Measurements from ENCODE around the gene CES2.

Gene CES2

GRCh38 chr16:66902648-66903543, 32.4 kb upstream of the CES2 start:
- no peak for DNase-seq (ENCODE audit: low spot score)
- no peak for TF ChIP-seq CTCF (IDR thresholded peaks at IDR 0.05; ENCODE audit: extremely low read depth, insufficient read depth, missing control alignments)
- in situ Hi-C loops (cut with MboI; ENCODE audit: low pct_unique_long_range_greater_than_20kb, low sequenced_read_pairs, unreplicated experiment), result no loop called here

GRCh38 chr16:66903544-66904427, 31.5 kb upstream of the CES2 start:
- DNase-seq (ENCODE audit: low spot score), result no peak
- TF ChIP-seq CTCF (IDR thresholded peaks at IDR 0.05; ENCODE audit: extremely low read depth, insufficient read depth, missing control alignments), result no peak
- in situ Hi-C loops (cut with MboI; ENCODE audit: low pct_unique_long_range_greater_than_20kb, low sequenced_read_pairs, unreplicated experiment), result no loop called here

- no peak for DNase-seq (ENCODE audit: low spot score)
- no peak for TF ChIP-seq CTCF (IDR thresholded peaks at IDR 0.05; ENCODE audit: extremely low read depth, insufficient read depth, missing control alignments)
- in situ Hi-C loops (cut with MboI; ENCODE audit: low pct_unique_long_range_greater_than_20kb, low sequenced_read_pairs, unreplicated experiment), result no loop called here
Observed at GRCh38 chr16:66904428-66904845, 30.9 kb upstream of the CES2 start.

- no peak for DNase-seq (ENCODE audit: low spot score)
- TF ChIP-seq CTCF (IDR thresholded peaks at IDR 0.05; ENCODE audit: extremely low read depth, insufficient read depth, missing control alignments), result no peak
Observed at GRCh38 chr16:66904846-66905632, 30.3 kb upstream of the CES2 start.

GRCh38 chr16:66905633-66906539, 29.4 kb upstream of the CES2 start:
- DNase-seq (ENCODE audit: low spot score), result no peak
- in situ Hi-C loops (cut with MboI; ENCODE audit: low pct_unique_long_range_greater_than_20kb, low sequenced_read_pairs, unreplicated experiment), result no loop called here
- TF ChIP-seq CTCF (IDR thresholded peaks at IDR 0.05; ENCODE audit: extremely low read depth, insufficient read depth, missing control alignments), result no peak

More at GRCh38 chr16:66904846-66905632, 30.3 kb upstream of the CES2 start:
- in situ Hi-C loops (cut with MboI; ENCODE audit: low pct_unique_long_range_greater_than_20kb, low sequenced_read_pairs, unreplicated experiment), result no loop called here
